Measurements from ENCODE around the gene TMEM86B.

TMEM86B gene

GRCh38 chr19:55257461-55258420, 29.2 kb upstream of the TMEM86B start:
- no peak for DNase-seq

- DNase-seq: no peak
Observed at GRCh38 chr19:55256562-55257460, 28.2 kb upstream of the TMEM86B start.

GRCh38 chr19:55255618-55256423, 27.3 kb upstream of the TMEM86B start:
- no peak for DNase-seq

- DNase-seq: no peak
Observed at GRCh38 chr19:55254625-55254977, 26.0 kb upstream of the TMEM86B start.

GRCh38 chr19:55253842-55254624, 25.5 kb upstream of the TMEM86B start:
- peak; percentile 29 for DNase-seq

GRCh38 chr19:55252760-55253663, 24.4 kb upstream of the TMEM86B start:
- DNase-seq: no peak

- DNase-seq: no peak
Observed at GRCh38 chr19:55251341-55252081, 22.9 kb upstream of the TMEM86B start.

GRCh38 chr19:55250262-55251036, 21.9 kb upstream of the TMEM86B start:
- DNase-seq: no peak

- no peak for DNase-seq
Observed at GRCh38 chr19:55249841-55250240, 21.3 kb upstream of the TMEM86B start.

GRCh38 chr19:55248704-55249103, 20.1 kb upstream of the TMEM86B start:
- no peak for DNase-seq

GRCh38 chr19:55248166-55248675, 19.7 kb upstream of the TMEM86B start:
- DNase-seq: no peak

GRCh38 chr19:55247621-55248099, 19.1 kb upstream of the TMEM86B start:
- DNase-seq: no peak

- DNase-seq: no peak
Observed at GRCh38 chr19:55246462-55247451, 18.2 kb upstream of the TMEM86B start.

- DNase-seq: no peak
Observed at GRCh38 chr19:55245236-55245904, 16.8 kb upstream of the TMEM86B start.

- DNase-seq: no peak
Observed at GRCh38 chr19:55244004-55244680, 15.6 kb upstream of the TMEM86B start.

GRCh38 chr19:55242517-55242916, 14.0 kb upstream of the TMEM86B start:
- DNase-seq: no peak

All from NCI-H345 (cell line).